HEK293T (cell line): ENCODE results near the gene ABR.
"Not testable (repeated sequence)": the region's sequence is repeated elsewhere in the genome, so short reads cannot be mapped to it uniquely, and the experiment has no call there.

Experiments
- CTCF ChIA-PET: fragments of 350-600 bp; formaldehyde crosslinking; extraction: SDS; loops from one replicate; lab custom pipeline; 2021; ENCODE audit warnings: antibody characterized with exemption, inconsistent platforms; lab: Yijun Ruan, JAX
- POLR2A ChIA-PET: fragments of 350-600 bp; formaldehyde crosslinking; extraction: SDS; loops from one replicate; lab custom pipeline; 2020; ENCODE audit warnings: antibody characterized with exemption, inconsistent platforms; lab: Yijun Ruan, JAX
- DNase-seq: peaks from one replicate; pipeline ENCODE4 v3.0.0; 2012; ENCODE audit warnings: mixed read lengths; ENCODE audit errors: extremely low spot score
- ARNT ChIP-seq: fragments of 450-650 bp; IDR thresholded peaks from 2 replicates; pipeline ENCODE4 v1.6.1; 2017; ENCODE audit warnings: mild to moderate bottlenecking
- BHLHE40 ChIP-seq: fragments of 450-650 bp; IDR thresholded peaks from 2 replicates; pipeline ENCODE4 v1.6.1; 2016; ENCODE audit warnings: mild to moderate bottlenecking, moderate library complexity, borderline replicate concordance
- CTBP1 ChIP-seq: fragments of 450-650 bp; IDR thresholded peaks from 2 replicates; pipeline ENCODE4 v1.6.1; 2016; ENCODE audit warnings: borderline replicate concordance
- ELF4 ChIP-seq: fragments of 450-650 bp; IDR thresholded peaks from 2 replicates; pipeline ENCODE4 v1.6.1; 2017; ENCODE audit warnings: antibody characterized with exemption
- FOXA1 ChIP-seq: fragments of 450-650 bp; IDR thresholded peaks from 2 replicates; pipeline ENCODE4 v1.6.1; 2016; ENCODE audit warnings: mild to moderate bottlenecking
- FOXK2 ChIP-seq: fragments of 450-650 bp; IDR thresholded peaks from 2 replicates; pipeline ENCODE4 v1.6.1; 2016; ENCODE audit warnings: mild to moderate bottlenecking
- FOXM1 ChIP-seq: fragments of 450-650 bp; IDR thresholded peaks from 2 replicates; pipeline ENCODE4 v1.6.1; 2017; ENCODE audit warnings: mild to moderate bottlenecking, borderline replicate concordance
- HDGF ChIP-seq: fragments of 450-650 bp; IDR thresholded peaks from 2 replicates; pipeline ENCODE4 v1.6.1; 2017; ENCODE audit warnings: antibody characterized with exemption, borderline replicate concordance
- L3MBTL2 ChIP-seq: fragments of 450-650 bp; conservative IDR thresholded peaks from 2 replicates; pipeline ENCODE4 v1.6.1; 2016; ENCODE audit warnings: mild to moderate bottlenecking
- LEF1 ChIP-seq: fragments of 450-650 bp; IDR thresholded peaks from 2 replicates; pipeline ENCODE4 v1.6.1; 2017; ENCODE audit warnings: mild to moderate bottlenecking, borderline replicate concordance
- NFRKB ChIP-seq: fragments of 450-650 bp; IDR thresholded peaks from 2 replicates; pipeline ENCODE4 v1.6.1; 2016; ENCODE audit warnings: mild to moderate bottlenecking, moderate library complexity
- SP1 ChIP-seq: fragments of 450-650 bp; IDR thresholded peaks from 2 replicates; pipeline ENCODE4 v1.6.1; 2017
- SUZ12 ChIP-seq: fragments of 450-650 bp; IDR thresholded peaks from 2 replicates; pipeline ENCODE4 v1.6.1; 2016; ENCODE audit warnings: mild to moderate bottlenecking
- TARDBP ChIP-seq: fragments of 450-650 bp; IDR thresholded peaks from 2 replicates; pipeline ENCODE4 v1.6.1; 2016
- ZNF384 ChIP-seq: fragments of 450-650 bp; IDR thresholded peaks from 2 replicates; pipeline ENCODE4 v1.6.1; 2016
- TF ChIP-seq, protein P1 (sequence below): fragments of 450-650 bp; IDR thresholded peaks from 2 replicates; pipeline ENCODE4 v1.6.1; 2016

ABR gene

DNA sequence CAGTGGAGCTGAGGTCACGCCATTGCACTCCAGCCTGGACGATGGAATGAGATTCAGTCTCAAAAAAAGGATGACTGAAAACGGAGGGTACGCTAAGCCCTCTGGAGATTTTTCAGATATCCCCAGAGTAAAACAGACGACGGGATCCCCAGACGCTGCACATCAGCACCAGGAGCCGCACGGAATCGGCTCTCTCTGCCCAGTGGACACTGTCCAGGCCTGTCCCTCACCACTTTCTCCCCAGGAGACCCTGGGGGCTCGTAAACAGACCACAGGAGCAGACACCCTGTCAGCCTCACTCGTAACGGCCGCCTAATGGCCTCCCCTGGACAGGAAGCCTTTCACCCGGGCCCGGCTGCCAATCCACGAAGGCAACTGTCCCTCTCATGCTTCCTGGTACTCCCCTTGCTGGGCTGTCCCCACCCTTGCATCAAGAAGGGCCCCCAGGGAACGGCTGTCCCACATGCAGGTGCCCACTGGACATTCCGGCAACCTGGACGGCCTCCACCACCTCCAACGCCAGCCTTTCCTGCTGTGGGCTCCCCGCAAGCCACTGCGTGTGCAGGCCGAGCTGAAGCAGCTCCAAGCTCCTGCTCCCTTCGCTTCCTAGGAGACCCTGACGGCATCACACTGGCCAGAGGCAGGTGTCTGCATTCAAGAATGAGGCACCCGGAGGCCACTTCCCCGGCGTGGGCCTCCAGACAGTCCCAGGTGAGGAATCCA, 108.5 kb downstream of the ABR start:
- ChIA-PET POLR2A (no interaction called here), CTCF (interaction anchor here (1.0 kb wide), 1 partner anchor 13 kb away, joined by 3 read pairs; no protein-coding TSS in a partner anchor)
- no peak for TF ChIP-seq FOXK2
- no peak for TF ChIP-seq L3MBTL2
- no peak for TF ChIP-seq LEF1
- TF ChIP-seq TARDBP, result no peak
- TF ChIP-seq SP1, result no peak
- no peak for TF ChIP-seq CTBP1
- no peak for TF ChIP-seq ARNT
- no peak for TF ChIP-seq NFRKB
- no peak for TF ChIP-seq ELF4
- no peak for TF ChIP-seq ZNF384
- no peak for TF ChIP-seq BHLHE40
- TF ChIP-seq SUZ12, result no peak
- TF ChIP-seq FOXA1, result no peak
- TF ChIP-seq, protein P1, sequence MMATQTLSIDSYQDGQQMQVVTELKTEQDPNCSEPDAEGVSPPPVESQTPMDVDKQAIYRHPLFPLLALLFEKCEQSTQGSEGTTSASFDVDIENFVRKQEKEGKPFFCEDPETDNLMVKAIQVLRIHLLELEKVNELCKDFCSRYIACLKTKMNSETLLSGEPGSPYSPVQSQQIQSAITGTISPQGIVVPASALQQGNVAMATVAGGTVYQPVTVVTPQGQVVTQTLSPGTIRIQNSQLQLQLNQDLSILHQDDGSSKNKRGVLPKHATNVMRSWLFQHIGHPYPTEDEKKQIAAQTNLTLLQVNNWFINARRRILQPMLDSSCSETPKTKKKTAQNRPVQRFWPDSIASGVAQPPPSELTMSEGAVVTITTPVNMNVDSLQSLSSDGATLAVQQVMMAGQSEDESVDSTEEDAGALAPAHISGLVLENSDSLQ, result no peak
- TF ChIP-seq FOXM1, result no peak
- TF ChIP-seq HDGF, result no peak
- no peak for DNase-seq

DNA sequence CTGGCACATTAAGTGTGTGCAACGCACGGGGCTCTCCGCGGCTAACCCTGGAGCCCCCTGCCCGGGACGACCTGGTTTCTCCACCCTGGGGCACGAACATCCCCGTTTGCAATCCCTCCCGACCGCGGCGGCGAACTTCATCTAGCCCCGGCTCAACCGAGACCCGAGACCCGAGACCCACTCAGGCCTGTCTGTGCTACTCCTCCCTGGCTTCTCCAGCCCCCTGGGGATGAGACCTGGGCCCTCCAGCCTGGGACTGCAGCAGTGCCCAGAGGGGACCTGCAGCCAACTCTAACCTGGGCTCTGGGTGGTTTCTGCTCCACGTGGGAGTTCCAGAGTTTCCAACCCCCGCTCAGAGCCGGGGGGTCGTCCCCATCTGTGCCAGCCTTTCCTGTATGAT, 109.4 kb downstream of the ABR start:
- ChIA-PET POLR2A (no interaction called here), CTCF (no interaction called here)
- DNase-seq, result no peak
- TF ChIP-seq SP1 (no peak), FOXA1 (no peak), FOXK2 (no peak), HDGF (no peak), SUZ12 (no peak), ZNF384 (no peak), L3MBTL2 (no peak), BHLHE40 (no peak), NFRKB (no peak), CTBP1 (no peak), LEF1 (no peak), ELF4 (no peak), ARNT (no peak)
- TF ChIP-seq, protein P1, result no peak

DNA sequence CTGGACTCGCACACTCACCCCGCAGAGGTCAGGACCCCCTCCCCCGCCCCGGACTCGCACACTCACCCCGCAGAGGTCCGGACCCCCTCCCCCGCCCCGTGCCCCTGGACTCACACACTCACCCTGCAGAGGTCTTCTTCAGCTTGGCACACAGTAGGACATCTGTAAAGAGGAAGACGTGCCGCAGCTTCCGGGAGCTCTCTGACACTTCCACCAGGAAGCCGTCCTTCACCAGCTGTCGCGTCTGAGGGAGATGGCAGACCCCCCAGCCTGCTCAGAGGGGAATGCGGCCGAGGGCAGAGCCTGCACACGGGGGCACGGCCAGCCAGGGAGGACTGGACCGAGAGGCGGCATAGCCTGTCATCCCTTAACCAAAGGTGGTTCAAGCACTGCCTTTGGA, 109.9 kb downstream of the ABR start:
- DNase-seq, result no peak
- CTCF ChIA-PET, result no interaction called here
- no peak for TF ChIP-seq SUZ12
- TF ChIP-seq ARNT, result no peak
- no peak for TF ChIP-seq FOXM1
- no peak for TF ChIP-seq L3MBTL2
- TF ChIP-seq, protein P1, result no peak
- TF ChIP-seq ZNF384, result no peak
- no peak for TF ChIP-seq BHLHE40
- TF ChIP-seq TARDBP, result no peak
- TF ChIP-seq SP1, result no peak
- TF ChIP-seq NFRKB, result no peak
- no peak for TF ChIP-seq CTBP1
- no peak for TF ChIP-seq FOXA1
- POLR2A ChIA-PET, result no interaction called here

DNA sequence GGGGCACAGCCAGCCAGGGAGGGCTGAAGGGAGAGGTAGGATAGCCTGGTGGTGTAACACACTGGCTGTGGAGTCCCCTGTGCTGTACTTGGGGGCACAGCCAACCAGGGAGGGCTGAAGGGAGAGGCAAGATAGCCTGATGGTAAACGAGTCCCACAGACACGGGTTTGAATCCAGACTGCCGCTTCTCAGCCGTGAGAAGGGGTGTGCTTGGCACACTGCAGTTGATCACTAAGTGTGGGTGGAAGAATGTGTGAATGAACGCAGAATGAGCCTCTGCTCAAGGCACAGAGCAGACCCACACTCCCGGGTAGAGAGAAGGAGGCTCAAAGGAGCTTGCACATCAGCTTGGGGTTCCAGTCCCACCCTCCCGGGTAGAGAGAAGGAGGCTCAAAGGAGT, 111.4 kb downstream of the ABR start:
- CTCF ChIA-PET, result interaction anchor here (1.6 kb wide), 1 partner anchor 12 kb away, joined by 4 read pairs; no protein-coding TSS in a partner anchor
- no peak for DNase-seq
- POLR2A ChIA-PET, result no interaction called here
- no peak for TF ChIP-seq FOXA1
- TF ChIP-seq NFRKB, result no peak
- TF ChIP-seq ARNT, result no peak
- no peak for TF ChIP-seq FOXM1
- no peak for TF ChIP-seq HDGF
- TF ChIP-seq SP1, result no peak

DNA sequence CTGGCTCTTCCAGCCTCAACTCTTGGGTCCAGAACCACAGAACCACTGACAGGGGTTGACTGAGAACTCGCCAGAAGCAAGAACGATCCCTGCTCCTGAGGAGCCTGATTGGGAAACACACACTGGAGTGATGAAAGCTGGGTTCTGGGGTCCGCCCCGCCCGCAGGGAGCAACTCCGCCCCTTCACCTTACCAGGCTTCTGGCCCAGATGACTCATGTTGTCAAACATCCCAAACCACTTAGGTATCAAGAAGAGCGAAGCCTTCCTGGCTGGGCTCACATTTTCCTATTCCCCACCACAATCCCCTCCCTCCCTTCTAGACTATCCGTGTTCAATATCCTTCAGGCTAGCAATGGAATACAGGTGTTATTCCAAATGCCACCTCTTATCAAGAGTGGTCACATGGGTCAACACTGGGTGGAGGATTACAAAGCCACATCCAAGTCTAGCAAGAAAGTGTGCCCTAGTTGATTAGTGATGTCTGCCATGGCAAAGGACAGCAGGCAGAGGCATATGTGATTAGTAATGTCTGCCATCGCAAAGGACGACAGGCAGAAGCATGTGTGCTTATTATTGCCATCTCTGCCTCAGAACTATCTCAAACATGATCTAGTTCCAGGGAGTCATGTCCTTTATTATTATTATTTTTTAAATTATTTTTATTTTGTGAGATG, 112.4 kb downstream of the ABR start:
- ChIA-PET POLR2A (interaction anchor here (0.6 kb wide), 1 partner anchor 310 kb away, joined by 3 read pairs; no protein-coding TSS in a partner anchor), CTCF (interaction anchor here (1.6 kb wide), 1 partner anchor 11 kb away, joined by 4 read pairs; no protein-coding TSS in a partner anchor)
- TF ChIP-seq FOXM1 (no peak), CTBP1 (no peak), SUZ12 (no peak), TARDBP (no peak), ELF4 (no peak), FOXK2 (no peak), HDGF (no peak), SP1 (no peak), BHLHE40 (no peak), ZNF384 (no peak), LEF1 (no peak)
- TF ChIP-seq, protein P1, result no peak
- no peak for DNase-seq

DNA sequence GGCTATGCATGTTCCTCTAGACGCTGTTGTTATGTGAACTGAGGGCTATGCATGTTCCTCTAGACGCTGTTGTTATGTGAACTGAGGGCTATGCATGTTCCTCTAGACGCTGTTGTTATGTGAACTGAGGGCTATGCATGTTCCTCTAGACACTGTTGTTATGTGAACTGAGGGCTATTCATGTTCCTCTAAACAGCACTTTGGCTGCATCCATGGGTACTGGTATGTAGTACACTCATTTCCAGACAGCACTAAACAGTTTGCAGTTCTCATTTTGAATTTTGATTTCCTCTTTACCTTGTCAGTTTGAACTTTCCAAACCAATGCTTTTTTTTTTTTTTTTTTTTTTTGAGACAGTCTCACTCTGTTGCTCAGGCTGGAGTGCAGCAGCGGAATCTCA, 114.4 kb downstream of the ABR start:
- POLR2A ChIA-PET, CTCF ChIA-PET, DNase-seq: not testable (repeated sequence)
